Measurements from ENCODE around the gene EYS. TPM values are rescaled to one million over a fixed set of nuclear protein-coding genes. Genes with fewer than 3 reads are reported as not detected.

The EYS gene
- total RNA-seq, 6 experiments from 2014 or later, result 0.18 TPM; not detected in 5

DNA sequence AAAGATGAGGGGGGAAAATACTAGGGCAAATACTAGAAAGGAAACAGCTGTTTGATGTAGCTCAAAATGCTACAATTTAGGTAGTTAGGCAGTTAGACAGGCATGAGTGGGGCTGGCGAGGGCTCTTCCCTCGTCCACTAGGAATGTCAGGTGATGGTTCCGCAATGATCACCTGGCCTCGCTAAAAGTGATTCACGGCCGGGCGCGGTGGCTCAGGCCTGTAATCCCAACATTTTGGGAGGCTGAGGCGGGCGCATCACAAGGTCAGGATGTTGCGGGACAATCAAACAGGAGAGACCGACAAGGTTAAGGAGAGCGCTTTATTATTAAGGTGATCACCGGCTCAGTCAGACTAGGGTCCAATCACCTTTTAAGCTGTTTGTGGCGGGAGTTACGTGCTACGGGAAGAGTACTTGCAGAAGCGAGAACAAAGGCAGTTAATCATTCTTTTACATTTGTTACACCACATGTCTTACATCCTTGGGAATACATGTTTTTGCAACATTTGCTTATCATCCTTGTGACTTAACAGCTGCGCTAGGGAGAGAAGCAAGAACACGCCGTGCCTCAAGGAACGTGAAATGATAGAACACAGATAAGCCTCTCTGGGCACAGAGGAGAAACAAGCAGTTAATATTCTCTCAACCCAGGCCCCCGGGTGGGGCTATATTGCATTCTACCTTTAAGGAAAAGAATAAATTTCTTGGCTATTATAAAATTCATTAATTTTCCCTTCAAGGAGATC, 1025.4 kb downstream of the EYS start:
- H3K27ac Mint-ChIP-seq, result no peak overlapping the region
- TF ChIP-seq CTCF (IDR thresholded peaks at IDR 0.05), result no peak

GRCh38 chr6:64680446-64680845, 1026.6 kb downstream of the EYS start:
- H3K9me3 Mint-ChIP-seq, result peaks cover 36% of the 10 kb centered on the region
- no peaks in the 10 kb centered on the region for H3K4me1 Mint-ChIP-seq (ENCODE audit: low read depth)
- no peak for TF ChIP-seq CTCF (IDR thresholded peaks at IDR 0.05)
- H3K27me3 Mint-ChIP-seq (ENCODE audit: insufficient read depth), result no peaks in the 10 kb centered on the region; the same call in 1 of the 2 replicates
- no peak for DNase-seq
- H3K4me3 Mint-ChIP-seq, result no peak overlapping the region
- no peak overlapping the region for H3K27ac Mint-ChIP-seq
- peaks cover 5% of the 10 kb centered on the region; the same call in 1 of the 2 replicates for H3K36me3 Mint-ChIP-seq (ENCODE audit: low read depth)

More for the DNA sequence above, 1025.4 kb downstream of the EYS start:
- no peaks in the 10 kb centered on the region for H3K4me1 Mint-ChIP-seq (ENCODE audit: low read depth)
- H3K9me3 Mint-ChIP-seq, result peaks cover 36% of the 10 kb centered on the region
- no peaks in the 10 kb centered on the region; the same call in 1 of the 2 replicates for H3K27me3 Mint-ChIP-seq (ENCODE audit: insufficient read depth)
- DNase-seq, result no peak
- peaks cover 5% of the 10 kb centered on the region; the same call in 1 of the 2 replicates for H3K36me3 Mint-ChIP-seq (ENCODE audit: low read depth)
- H3K4me3 Mint-ChIP-seq, result no peak overlapping the region

GRCh38 chr6:64679416-64679815, 1027.6 kb downstream of the EYS start:
- no peak for TF ChIP-seq CTCF (IDR thresholded peaks at IDR 0.05)
- H3K9me3 Mint-ChIP-seq, result peaks cover 36% of the 10 kb centered on the region
- H3K4me3 Mint-ChIP-seq, result no peak overlapping the region
- no peak for DNase-seq
- no peak overlapping the region for H3K27ac Mint-ChIP-seq
- no peaks in the 10 kb centered on the region; the same call in 1 of the 2 replicates for H3K27me3 Mint-ChIP-seq (ENCODE audit: insufficient read depth)
- no peaks in the 10 kb centered on the region for H3K4me1 Mint-ChIP-seq (ENCODE audit: low read depth)
- peaks cover 5% of the 10 kb centered on the region; the same call in 1 of the 2 replicates for H3K36me3 Mint-ChIP-seq (ENCODE audit: low read depth)

- Mint-ChIP-seq H3K36me3 (ENCODE audit: low read depth) (no peaks in the 10 kb centered on the region), H3K27ac (no peak overlapping the region), H3K4me3 (no peak overlapping the region), H3K27me3 (ENCODE audit: insufficient read depth) (no peaks in the 10 kb centered on the region), H3K9me3 (peaks cover 23% of the 10 kb centered on the region), H3K4me1 (ENCODE audit: low read depth) (no peaks in the 10 kb centered on the region)
- no peak for TF ChIP-seq CTCF (IDR thresholded peaks at IDR 0.05)
- no peak for DNase-seq
Measured at GRCh38 chr6:64672651-64673050, 1034.4 kb downstream of the EYS start.

DNA sequence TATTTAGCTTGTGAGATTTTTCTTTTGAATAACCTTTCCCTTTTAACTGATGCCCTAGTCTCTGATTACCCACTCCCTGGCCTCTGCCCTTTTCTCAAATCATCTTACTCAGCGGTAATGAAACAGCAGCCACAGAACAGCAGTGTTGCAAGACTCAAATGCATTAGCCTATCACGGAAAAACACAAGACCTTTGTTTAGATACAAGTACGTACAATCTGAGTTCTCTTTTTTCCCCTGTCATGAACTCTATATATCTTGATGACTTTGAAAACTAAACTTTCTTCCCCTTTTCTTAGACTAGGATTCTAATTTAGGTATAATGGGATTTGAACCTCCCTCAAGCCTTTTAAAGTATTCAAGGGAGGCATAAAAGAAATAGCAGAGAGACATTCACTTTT, 1034.9 kb downstream of the EYS start:
- Mint-ChIP-seq H3K27me3 (ENCODE audit: insufficient read depth) (no peaks in the 10 kb centered on the region), H3K36me3 (ENCODE audit: low read depth) (no peaks in the 10 kb centered on the region), H3K4me3 (no peak overlapping the region), H3K9me3 (peaks cover 23% of the 10 kb centered on the region), H3K27ac (no peak overlapping the region), H3K4me1 (ENCODE audit: low read depth) (no peaks in the 10 kb centered on the region)
- no peak for DNase-seq
- TF ChIP-seq CTCF (IDR thresholded peaks at IDR 0.05), result no peak

All from HFFc6 (cell line).